Adrenal gland (tissue), 5 donors: Measurements from ENCODE around the gene DNAH17.

Experiments used
- CTCF ChIP-seq, 6 experiments: fragments of 450-650 bp in 4 of 6; fragments of 200-600 bp in 2 of 6; sonication (generic) in 1 of 6; IDR thresholded peaks; 1 replicate in 5 of 6; 2 replicates in 1 of 6; pipeline versions ENCODE4 v1.5.1 to v1.8.0; 2016 to 2021; ENCODE audit warnings: antibody characterized with exemption in 6 of 6, mild to moderate bottlenecking in 2 of 6, moderate library complexity in 1 of 6
- POLR2A ChIP-seq, 2 donors: fragments of 450-650 bp; IDR thresholded peaks; one replicate each; pipeline ENCODE4 v1.6.1; 2017; ENCODE audit warnings: antibody characterized with exemption in 2 of 2, mild to moderate bottlenecking in 2 of 2, moderate library complexity in 1 of 2
- donor health status: DM: no; HTN: no; CAD: no.

GRCh38 chr17:78527345-78527744 lies 49.9 kb downstream of the DNAH17 start:
- TF ChIP-seq POLR2A (IDR thresholded peaks at IDR 0.05) (no peak), CTCF (IDR thresholded peaks at IDR 0.05) (no peak)
